ENCODE data around the gene TRHDE.

- TF ChIP-seq, protein P1, sequence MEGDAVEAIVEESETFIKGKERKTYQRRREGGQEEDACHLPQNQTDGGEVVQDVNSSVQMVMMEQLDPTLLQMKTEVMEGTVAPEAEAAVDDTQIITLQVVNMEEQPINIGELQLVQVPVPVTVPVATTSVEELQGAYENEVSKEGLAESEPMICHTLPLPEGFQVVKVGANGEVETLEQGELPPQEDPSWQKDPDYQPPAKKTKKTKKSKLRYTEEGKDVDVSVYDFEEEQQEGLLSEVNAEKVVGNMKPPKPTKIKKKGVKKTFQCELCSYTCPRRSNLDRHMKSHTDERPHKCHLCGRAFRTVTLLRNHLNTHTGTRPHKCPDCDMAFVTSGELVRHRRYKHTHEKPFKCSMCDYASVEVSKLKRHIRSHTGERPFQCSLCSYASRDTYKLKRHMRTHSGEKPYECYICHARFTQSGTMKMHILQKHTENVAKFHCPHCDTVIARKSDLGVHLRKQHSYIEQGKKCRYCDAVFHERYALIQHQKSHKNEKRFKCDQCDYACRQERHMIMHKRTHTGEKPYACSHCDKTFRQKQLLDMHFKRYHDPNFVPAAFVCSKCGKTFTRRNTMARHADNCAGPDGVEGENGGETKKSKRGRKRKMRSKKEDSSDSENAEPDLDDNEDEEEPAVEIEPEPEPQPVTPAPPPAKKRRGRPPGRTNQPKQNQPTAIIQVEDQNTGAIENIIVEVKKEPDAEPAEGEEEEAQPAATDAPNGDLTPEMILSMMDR (IDR thresholded peaks at IDR 0.05): no peak
- no peak for TF ChIP-seq POLR2A (IDR thresholded peaks at IDR 0.05)
These were observed 5.2 kb downstream of the TRHDE start for GRCh38 chr12:72277415-72277814.

Measured in vagina (tissue), 2 donors.